Loucy (cell line): ENCODE results near the gene NAT9.

ENCODE experiments used
- H2AFZ ChIP-seq: fragments of 200-600 bp; sonication (generic); 2 replicates; pipeline ENCODE4 v1.6.0; 2016; ENCODE audit warnings: antibody characterized with exemption, mild to moderate bottlenecking, low read length, moderate library complexity
- H3F3A ChIP-seq: fragments of 200-600 bp; 2 replicates; pipeline ENCODE4 v1.6.0; 2016; ENCODE audit warnings: antibody characterized with exemption, low read depth, mild to moderate bottlenecking
- H3K27me3 ChIP-seq: fragments of 200-600 bp; sonication (generic); 2 replicates; pipeline ENCODE4 v1.6.1; 2014; ENCODE audit warnings: low read length, mild to moderate bottlenecking; ENCODE audit not compliant: insufficient read depth, poor library complexity, severe bottlenecking
- H3K36me3 ChIP-seq: fragments of 200-600 bp; sonication (generic); 2 replicates; pipeline ENCODE4 v1.6.1; 2016; ENCODE audit warnings: low read length; ENCODE audit not compliant: insufficient read depth
- H3K4me1 ChIP-seq: fragments of 200-600 bp; sonication (generic); 2 replicates; pipeline ENCODE4 v1.5.1; 2014; ENCODE audit warnings: low read length, mild to moderate bottlenecking; ENCODE audit not compliant: insufficient read depth, poor library complexity, severe bottlenecking
- H3K4me2 ChIP-seq: fragments of 200-600 bp; sonication (generic); 2 replicates; pipeline ENCODE4 v1.6.0; 2014; ENCODE audit warnings: antibody characterized with exemption, low read length, low read depth, mild to moderate bottlenecking; ENCODE audit not compliant: poor library complexity, severe bottlenecking
- H3K4me3 ChIP-seq: fragments of 200-600 bp; sonication (generic); 2 replicates; pipeline ENCODE4 v1.5.1; 2014; ENCODE audit warnings: low read length, mild to moderate bottlenecking, mixed read lengths; ENCODE audit not compliant: poor library complexity, severe bottlenecking
- H3K79me2 ChIP-seq: fragments of 200-600 bp; sonication (generic); 2 replicates; pipeline ENCODE4 v1.6.1; 2014; ENCODE audit warnings: low read length; ENCODE audit not compliant: insufficient read depth
- H3K9ac ChIP-seq: fragments of 200-600 bp; sonication (generic); 2 replicates; pipeline ENCODE4 v1.6.0; 2014; ENCODE audit warnings: mild to moderate bottlenecking, low read depth, low read length, moderate library complexity; ENCODE audit not compliant: poor library complexity, severe bottlenecking
- H3K9me2 ChIP-seq: fragments of 200-600 bp; sonication (generic); replicated peaks from 2 replicates; pipeline ENCODE4 v1.6.1; 2016; ENCODE audit warnings: low read depth, low read length, mixed read lengths
- H3K9me3 ChIP-seq: fragments of 200-600 bp; sonication (generic); 2 replicates; pipeline ENCODE4 v1.6.1; 2014; ENCODE audit warnings: mild to moderate bottlenecking, antibody characterized with exemption, low read length, low read depth; ENCODE audit not compliant: insufficient read depth
- H4K20me1 ChIP-seq: fragments of 200-600 bp; sonication (generic); 2 replicates; pipeline ENCODE4 v1.6.0; 2014; ENCODE audit warnings: antibody characterized with exemption, low read length, mild to moderate bottlenecking; ENCODE audit not compliant: insufficient read depth, poor library complexity, severe bottlenecking
- EZH2phosphoT487 ChIP-seq: fragments of 200-600 bp; IDR thresholded peaks from 2 replicates; pipeline ENCODE4 v1.6.1; 2018; ENCODE audit warnings: antibody characterized with exemption, mild to moderate bottlenecking, moderate library complexity, borderline replicate concordance
- TF ChIP-seq, protein P1 (sequence below): fragments of 200-600 bp; sonication (generic); conservative IDR thresholded peaks from 2 replicates; pipeline ENCODE4 v1.5.1; 2014; ENCODE audit warnings: mild to moderate bottlenecking, antibody characterized with exemption, low read length

Gene NAT9

DNA sequence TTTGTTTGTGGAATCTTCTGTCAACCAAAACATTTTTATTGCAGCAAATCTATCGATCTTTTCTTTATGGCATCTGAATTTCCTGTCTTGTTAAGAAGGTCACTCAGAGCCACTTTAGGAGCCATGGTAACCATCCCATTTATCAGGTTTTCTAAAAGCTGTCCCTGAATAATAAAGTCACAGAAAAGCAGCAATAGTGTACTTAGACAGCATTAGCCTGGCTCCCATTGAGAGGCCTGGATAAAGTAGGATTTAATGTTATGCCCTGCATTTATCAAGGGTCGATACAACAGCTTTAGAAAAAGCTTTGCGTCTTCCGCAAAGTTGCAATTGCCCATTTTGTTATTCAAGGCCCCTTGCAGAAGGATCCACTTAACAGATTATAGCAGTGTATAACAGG lies 53.4 kb downstream of the NAT9 start:
- H3K27me3 ChIP-seq = no peaks in the 10 kb centered on the region
- peaks cover 15% of the 10 kb centered on the region for H3K4me1 ChIP-seq

More for the DNA sequence above, 53.4 kb downstream of the NAT9 start:
- H3K9ac ChIP-seq = no peak overlapping the region
- no peaks in the 10 kb centered on the region for H3K9me3 ChIP-seq
- no peak overlapping the region for H3K4me3 ChIP-seq
- no peaks in the 10 kb centered on the region for H4K20me1 ChIP-seq
- TF ChIP-seq, protein P1, sequence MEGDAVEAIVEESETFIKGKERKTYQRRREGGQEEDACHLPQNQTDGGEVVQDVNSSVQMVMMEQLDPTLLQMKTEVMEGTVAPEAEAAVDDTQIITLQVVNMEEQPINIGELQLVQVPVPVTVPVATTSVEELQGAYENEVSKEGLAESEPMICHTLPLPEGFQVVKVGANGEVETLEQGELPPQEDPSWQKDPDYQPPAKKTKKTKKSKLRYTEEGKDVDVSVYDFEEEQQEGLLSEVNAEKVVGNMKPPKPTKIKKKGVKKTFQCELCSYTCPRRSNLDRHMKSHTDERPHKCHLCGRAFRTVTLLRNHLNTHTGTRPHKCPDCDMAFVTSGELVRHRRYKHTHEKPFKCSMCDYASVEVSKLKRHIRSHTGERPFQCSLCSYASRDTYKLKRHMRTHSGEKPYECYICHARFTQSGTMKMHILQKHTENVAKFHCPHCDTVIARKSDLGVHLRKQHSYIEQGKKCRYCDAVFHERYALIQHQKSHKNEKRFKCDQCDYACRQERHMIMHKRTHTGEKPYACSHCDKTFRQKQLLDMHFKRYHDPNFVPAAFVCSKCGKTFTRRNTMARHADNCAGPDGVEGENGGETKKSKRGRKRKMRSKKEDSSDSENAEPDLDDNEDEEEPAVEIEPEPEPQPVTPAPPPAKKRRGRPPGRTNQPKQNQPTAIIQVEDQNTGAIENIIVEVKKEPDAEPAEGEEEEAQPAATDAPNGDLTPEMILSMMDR = no peak
- no peak for TF ChIP-seq EZH2phosphoT487
- no peaks in the 10 kb centered on the region for H3K36me3 ChIP-seq
- H3K79me2 ChIP-seq = no peaks in the 10 kb centered on the region
- H3K4me2 ChIP-seq = no peak overlapping the region
- no peak overlapping the region for H2AFZ ChIP-seq
- no peaks in the 10 kb centered on the region for H3F3A ChIP-seq
- no peaks in the 10 kb centered on the region for H3K9me2 ChIP-seq
